ENCODE measurements around the gene TPTE2.

Gene TPTE2

DNA sequence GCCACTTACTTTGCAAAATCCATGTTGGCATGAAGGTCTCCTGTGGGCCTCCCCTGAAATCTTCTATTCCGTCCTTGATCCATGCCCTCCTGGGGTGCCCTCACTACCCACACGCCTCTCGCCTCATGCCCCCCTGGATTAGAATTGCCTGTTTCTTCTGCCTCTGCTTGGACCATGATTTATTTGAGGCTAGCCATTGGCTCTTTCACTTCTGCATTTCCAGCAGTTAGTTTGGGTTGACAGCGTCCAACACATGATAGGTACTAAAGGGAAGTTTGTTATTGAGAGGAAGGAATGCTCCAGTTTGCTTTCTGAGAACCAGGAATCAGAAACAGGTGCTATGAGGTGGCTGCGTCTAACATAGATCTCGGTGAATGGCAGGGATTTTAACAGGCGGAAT lies 30.5 kb upstream of the TPTE2 start:
- Mint-ChIP-seq H3K27me3 (ENCODE audit: low read depth) (peaks cover 20% of the 10 kb centered on the region), H3K9me3 (peaks cover 3% of the 10 kb centered on the region), H3K4me1 (no peaks in the 10 kb centered on the region), H3K36me3 (ENCODE audit: low read depth) (no peaks in the 10 kb centered on the region), H3K4me3 (no peak overlapping the region), H3K27ac (no peak overlapping the region)
- no peak for TF ChIP-seq CTCF (IDR thresholded peaks at IDR 0.05; ENCODE audit: unreplicated experiment in 3 of 3)

DNA sequence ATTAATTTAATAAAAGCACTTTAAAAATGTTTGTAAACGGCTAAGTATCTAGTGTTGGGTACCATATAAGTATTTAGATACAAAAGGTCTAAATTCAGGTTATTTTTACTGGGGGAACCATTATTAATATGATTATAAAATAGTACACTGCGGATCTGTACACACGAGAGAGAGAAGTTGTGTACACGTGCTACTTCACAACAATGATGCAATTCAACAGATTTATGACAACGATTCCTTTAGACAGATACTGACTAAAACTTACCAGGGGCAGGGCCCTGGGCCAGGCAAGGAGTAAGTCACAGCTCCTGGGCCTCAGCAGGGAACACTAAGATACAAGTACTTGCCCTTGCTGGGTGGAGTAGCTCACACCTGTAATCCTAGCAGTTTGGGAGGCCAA lies 29.1 kb upstream of the TPTE2 start:
- Mint-ChIP-seq H3K9me3 (peaks cover 3% of the 10 kb centered on the region), H3K36me3 (ENCODE audit: low read depth) (no peaks in the 10 kb centered on the region), H3K27ac (no peak overlapping the region), H3K4me3 (no peak overlapping the region), H3K4me1 (no peaks in the 10 kb centered on the region), H3K27me3 (ENCODE audit: low read depth) (peaks cover 12% of the 10 kb centered on the region)
- no peak for TF ChIP-seq CTCF (IDR thresholded peaks at IDR 0.05; ENCODE audit: unreplicated experiment in 3 of 3)

DNA sequence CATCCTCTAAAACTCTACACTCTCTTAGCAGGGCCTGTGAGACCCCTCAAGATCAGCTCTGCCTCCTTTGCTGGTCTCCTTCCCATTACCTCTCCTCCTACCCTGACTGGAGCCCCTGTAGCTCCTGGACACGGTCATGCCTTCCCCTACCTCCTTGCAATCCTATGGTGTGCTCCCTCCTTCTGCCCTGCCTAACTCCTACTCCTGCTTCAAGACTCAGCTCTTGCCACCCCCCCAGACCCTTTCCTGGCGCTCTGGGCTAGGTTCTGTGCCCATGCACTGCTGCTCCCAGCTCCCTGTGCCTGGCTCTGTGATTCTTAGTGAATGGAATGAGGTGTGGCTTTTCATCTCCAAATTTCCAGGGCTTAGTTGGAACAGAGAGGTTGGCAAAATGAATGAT lies 28.0 kb upstream of the TPTE2 start:
- H3K9me3 Mint-ChIP-seq, result peaks cover 3% of the 10 kb centered on the region
- H3K27me3 Mint-ChIP-seq (ENCODE audit: low read depth), result peaks cover 9% of the 10 kb centered on the region
- no peaks in the 10 kb centered on the region for H3K4me1 Mint-ChIP-seq
- H3K36me3 Mint-ChIP-seq (ENCODE audit: low read depth), result no peaks in the 10 kb centered on the region
- TF ChIP-seq CTCF (IDR thresholded peaks at IDR 0.05; ENCODE audit: unreplicated experiment in 3 of 3), result no peak
- H3K4me3 Mint-ChIP-seq, result no peak overlapping the region
- H3K27ac Mint-ChIP-seq, result no peak overlapping the region

GRCh38 chr13:19587635-19588300 lies 26.4 kb upstream of the TPTE2 start:
- Mint-ChIP-seq H3K4me3 (no peak overlapping the region), H3K27me3 (ENCODE audit: low read depth) (peaks cover 9% of the 10 kb centered on the region), H3K36me3 (ENCODE audit: low read depth) (no peaks in the 10 kb centered on the region), H3K9me3 (peaks cover 12% of the 10 kb centered on the region), H3K4me1 (no peaks in the 10 kb centered on the region), H3K27ac (no peak overlapping the region)
- TF ChIP-seq CTCF (IDR thresholded peaks at IDR 0.05; ENCODE audit: unreplicated experiment in 3 of 3), result peak; percentile 20 to 42 (median 30)

DNA sequence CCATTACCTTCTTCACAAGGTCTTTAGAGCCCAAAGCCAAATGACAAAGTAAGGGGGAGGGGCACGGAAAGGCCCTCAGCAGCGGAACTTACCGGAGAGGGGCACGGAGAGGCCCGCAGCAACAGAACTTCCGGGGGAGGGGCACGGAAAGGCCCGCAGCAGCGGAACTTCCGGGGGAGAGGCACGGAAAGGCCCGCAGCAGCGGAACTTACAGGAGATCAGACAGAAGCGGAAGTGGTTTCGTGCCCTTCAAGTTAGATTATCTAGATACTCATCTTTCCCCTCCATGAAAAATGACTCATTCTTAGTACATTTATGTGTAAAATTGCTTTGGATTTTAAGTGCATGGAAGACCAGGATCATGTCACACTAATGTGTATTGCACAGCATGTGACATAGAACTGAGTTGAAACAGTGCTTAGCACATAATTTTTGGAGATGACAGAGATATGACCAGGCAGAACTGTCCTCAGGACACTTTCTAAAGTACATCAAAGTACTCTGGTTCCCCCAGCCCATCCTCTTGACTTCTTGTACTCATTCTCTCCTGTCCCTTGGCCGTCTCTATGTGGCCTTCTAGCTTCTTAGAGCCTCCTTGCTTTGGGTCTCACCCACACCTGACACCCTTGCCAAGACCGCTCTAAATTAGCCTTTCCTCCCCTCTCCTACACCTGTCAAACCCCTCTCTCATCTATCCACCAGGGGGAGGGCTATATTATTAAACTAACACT lies 25.7 kb upstream of the TPTE2 start:
- no peak for TF ChIP-seq CTCF (IDR thresholded peaks at IDR 0.05; ENCODE audit: unreplicated experiment in 3 of 3)
- Mint-ChIP-seq H3K27ac (no peak overlapping the region), H3K36me3 (ENCODE audit: low read depth) (no peaks in the 10 kb centered on the region), H3K4me3 (no peak overlapping the region), H3K9me3 (peaks cover 12% of the 10 kb centered on the region), H3K27me3 (ENCODE audit: low read depth) (peaks cover 9% of the 10 kb centered on the region), H3K4me1 (no peaks in the 10 kb centered on the region)

GRCh38 chr13:19581675-19582074 lies 20.3 kb upstream of the TPTE2 start:
- Mint-ChIP-seq H3K4me3 (no peak overlapping the region), H3K27ac (no peak overlapping the region), H3K27me3 (ENCODE audit: low read depth) (no peaks in the 10 kb centered on the region), H3K4me1 (no peaks in the 10 kb centered on the region), H3K36me3 (ENCODE audit: low read depth) (no peaks in the 10 kb centered on the region), H3K9me3 (peaks cover 13% of the 10 kb centered on the region)
- TF ChIP-seq CTCF (IDR thresholded peaks at IDR 0.05; ENCODE audit: unreplicated experiment in 3 of 3), result no peak
